ENCODE measurements around the gene MEF2B.
"Not testable (repeated sequence)": the region's sequence is repeated elsewhere in the genome, so short reads cannot be mapped to it uniquely, and the experiment has no call there.

MEF2B gene

GRCh38 chr19:19151418-19151817 is 18.6 kb downstream of the MEF2B start:
- TF ChIP-seq ZNF521 (tag by site-specific recombination; IDR thresholded peaks at IDR 0.05) (no peak), KLF8 (tag by site-specific recombination; IDR thresholded peaks at IDR 0.05) (no peak), KLF1 (tag by site-specific recombination; IDR thresholded peaks at IDR 0.05) (no peak), ZSCAN30 (tag by site-specific recombination; IDR thresholded peaks at IDR 0.05) (no peak), ZNF747 (tag by site-specific recombination; IDR thresholded peaks at IDR 0.05) (no peak), ZSCAN4 (tag by site-specific recombination; IDR thresholded peaks at IDR 0.05) (no peak), MYNN (tag by site-specific recombination; IDR thresholded peaks at IDR 0.05; ENCODE audit: borderline replicate concordance) (no peak), ZNF76 (tag by site-specific recombination; IDR thresholded peaks at IDR 0.05; ENCODE audit: borderline replicate concordance, low read depth) (no peak), ZNF624 (tag by site-specific recombination; IDR thresholded peaks at IDR 0.05) (no peak), FEZF1 (tag by site-specific recombination; IDR thresholded peaks at IDR 0.05) (no peak), ZNF776 (tag by site-specific recombination; IDR thresholded peaks at IDR 0.05; ENCODE audit: borderline replicate concordance) (no peak), ZNF704 (tag by site-specific recombination; IDR thresholded peaks at IDR 0.05) (no peak), ZNF530 (tag by site-specific recombination; IDR thresholded peaks at IDR 0.05; ENCODE audit: low read depth) (no peak), ZNF223 (tag by site-specific recombination; IDR thresholded peaks at IDR 0.05) (no peak), ZNF155 (tag by site-specific recombination; IDR thresholded peaks at IDR 0.05) (no peak), PRDM1 (tag by site-specific recombination; IDR thresholded peaks at IDR 0.05) (no peak), ZBTB17 (tag by site-specific recombination; IDR thresholded peaks at IDR 0.05) (no peak)
- TF ChIP-seq, protein P1, sequence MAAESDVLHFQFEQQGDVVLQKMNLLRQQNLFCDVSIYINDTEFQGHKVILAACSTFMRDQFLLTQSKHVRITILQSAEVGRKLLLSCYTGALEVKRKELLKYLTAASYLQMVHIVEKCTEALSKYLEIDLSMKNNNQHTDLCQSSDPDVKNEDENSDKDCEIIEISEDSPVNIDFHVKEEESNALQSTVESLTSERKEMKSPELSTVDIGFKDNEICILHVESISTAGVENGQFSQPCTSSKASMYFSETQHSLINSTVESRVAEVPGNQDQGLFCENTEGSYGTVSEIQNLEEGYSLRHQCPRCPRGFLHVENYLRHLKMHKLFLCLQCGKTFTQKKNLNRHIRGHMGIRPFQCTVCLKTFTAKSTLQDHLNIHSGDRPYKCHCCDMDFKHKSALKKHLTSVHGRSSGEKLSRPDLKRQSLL (tag by site-specific recombination; IDR thresholded peaks at IDR 0.05): no peak
- CTCF ChIA-PET: interaction anchor here (0.6 kb wide), 1 partner anchor 23 kb away, joined by 5 read pairs; no protein-coding TSS in a partner anchor
- Histone ChIP-seq H3K36me3 (ENCODE audit: control insufficient read depth in 2 of 2, insufficient read depth in 1 of 2, low read length in 2 of 2) (peaks cover 0 to 5% of the 10 kb centered on the region in 2 experiments; a peak in 2 of 3 replicates), H3K27ac (ENCODE audit: extremely low read depth, low read depth, low read length) (no peak overlapping the region), H3K4me1 (ENCODE audit: control insufficient read depth, insufficient read depth, low read length) (no peaks in the 10 kb centered on the region), H3K9me3 (ENCODE audit: control insufficient read depth, insufficient read depth, low read depth, low read length) (no peaks in the 10 kb centered on the region), H3K4me3 (ENCODE audit: low read depth, low read length) (no peak overlapping the region)
- POLR2A ChIA-PET: interaction anchor here (0.5 kb wide), 1 partner anchor 29 kb away, joined by 4 read pairs; no protein-coding TSS in a partner anchor

DNA sequence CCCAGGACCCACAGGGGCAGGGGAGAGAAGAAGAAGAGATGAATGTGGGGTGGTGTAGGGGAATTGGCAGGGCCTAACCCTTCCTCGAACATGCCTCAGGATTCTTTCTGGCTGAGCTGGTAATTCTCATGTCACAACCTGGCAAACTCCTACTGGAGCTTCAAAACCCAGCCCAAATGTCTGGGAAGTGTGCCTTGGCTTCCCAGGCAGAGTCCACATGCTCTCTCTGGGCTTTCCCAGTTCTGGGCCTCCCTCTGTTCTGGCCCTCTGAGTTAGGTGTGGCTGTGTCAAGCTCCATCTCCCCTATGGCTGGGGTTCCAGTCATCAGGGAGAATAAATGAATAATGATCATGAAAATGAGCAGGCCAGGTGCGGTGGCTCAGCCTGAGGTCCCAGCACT is 20.6 kb downstream of the MEF2B start:
- TF ChIP-seq ZFP3 (tag by site-specific recombination; IDR thresholded peaks at IDR 0.05; ENCODE audit: low read depth) (peak; percentile 65), ZNF664 (tag by site-specific recombination; IDR thresholded peaks at IDR 0.05) (no peak)
- POLR2A ChIA-PET: no interaction called here
- H3K4me3 ChIP-seq (ENCODE audit: low read depth, low read length): no peak overlapping the region
- CTCF ChIA-PET: interaction anchor here (0.6 to 5.4 kb wide), 3 partner anchors 25 to 560 kb away, joined by 3 to 37 read pairs (median 10); no protein-coding TSS in a partner anchor
- peaks cover 0 to 5% of the 10 kb centered on the region in 2 experiments; a peak in 2 of 3 replicates for H3K36me3 ChIP-seq (ENCODE audit: control insufficient read depth in 2 of 2, insufficient read depth in 1 of 2, low read length in 2 of 2)
- no peak overlapping the region for H3K27ac ChIP-seq (ENCODE audit: extremely low read depth, low read depth, low read length)
- no peaks in the 10 kb centered on the region for H3K4me1 ChIP-seq (ENCODE audit: control insufficient read depth, insufficient read depth, low read length)
- no peaks in the 10 kb centered on the region for H3K9me3 ChIP-seq (ENCODE audit: control insufficient read depth, insufficient read depth, low read depth, low read length)

DNA sequence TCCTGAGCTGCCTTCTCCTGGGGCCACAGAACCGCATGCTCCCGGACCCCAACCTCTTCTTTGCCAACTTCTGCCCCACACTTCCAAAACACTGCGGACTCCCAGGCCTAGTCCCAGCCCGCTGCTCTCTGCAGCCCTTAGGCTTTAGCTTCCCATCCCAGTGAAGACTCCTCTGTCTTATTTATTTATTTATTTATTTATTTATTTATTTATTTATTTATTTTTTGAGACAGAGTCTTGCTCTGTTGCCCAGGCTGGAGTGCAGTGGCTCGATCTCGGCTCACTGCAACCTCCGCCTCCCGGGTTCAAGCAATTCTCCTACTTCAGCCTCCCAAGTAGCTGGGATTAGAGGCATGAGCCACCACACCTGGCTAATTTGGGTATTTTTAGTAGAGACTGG is 21.6 kb downstream of the MEF2B start:
- ChIA-PET CTCF (interaction anchor here (0.6 to 5.4 kb wide), 8 partner anchors 9 to 342 kb away, joined by 3 to 47 read pairs (median 8); no protein-coding TSS in a partner anchor), POLR2A (interaction anchor here (0.6 kb wide), 1 partner anchor 24 kb away, joined by 7 read pairs; no protein-coding TSS in a partner anchor)
- not testable (repeated sequence) for H3K9me3 ChIP-seq (ENCODE audit: control insufficient read depth, insufficient read depth, low read depth, low read length); H3K4me1 ChIP-seq (ENCODE audit: control insufficient read depth, insufficient read depth, low read length); H3K4me3 ChIP-seq (ENCODE audit: low read depth, low read length); H3K36me3 ChIP-seq (ENCODE audit: control insufficient read depth in 2 of 2, insufficient read depth in 1 of 2, low read length in 2 of 2); H3K27ac ChIP-seq (ENCODE audit: extremely low read depth, low read depth, low read length)
- TF ChIP-seq ZNF433 (tag by site-specific recombination; IDR thresholded peaks at IDR 0.05; ENCODE audit: low read depth) (peak; percentile 53; the same call in 1 of the 2 replicates), ZNF654 (tag by site-specific recombination; IDR thresholded peaks at IDR 0.05; ENCODE audit: low read depth) (peak; percentile 18; the same call in 1 of the 2 replicates), ZNF555 (tag by site-specific recombination; conservative IDR thresholded peaks at IDR 0.05) (peak; percentile 62), ZNF664 (tag by site-specific recombination; IDR thresholded peaks at IDR 0.05) (0 out of 2 replicates have a peak, but pooled peaks have one; percentile 24), ZNF140 (tag by site-specific recombination; IDR thresholded peaks at IDR 0.05) (peak; percentile 51; the same call in 1 of the 2 replicates)
- TF ChIP-seq, protein P2, sequence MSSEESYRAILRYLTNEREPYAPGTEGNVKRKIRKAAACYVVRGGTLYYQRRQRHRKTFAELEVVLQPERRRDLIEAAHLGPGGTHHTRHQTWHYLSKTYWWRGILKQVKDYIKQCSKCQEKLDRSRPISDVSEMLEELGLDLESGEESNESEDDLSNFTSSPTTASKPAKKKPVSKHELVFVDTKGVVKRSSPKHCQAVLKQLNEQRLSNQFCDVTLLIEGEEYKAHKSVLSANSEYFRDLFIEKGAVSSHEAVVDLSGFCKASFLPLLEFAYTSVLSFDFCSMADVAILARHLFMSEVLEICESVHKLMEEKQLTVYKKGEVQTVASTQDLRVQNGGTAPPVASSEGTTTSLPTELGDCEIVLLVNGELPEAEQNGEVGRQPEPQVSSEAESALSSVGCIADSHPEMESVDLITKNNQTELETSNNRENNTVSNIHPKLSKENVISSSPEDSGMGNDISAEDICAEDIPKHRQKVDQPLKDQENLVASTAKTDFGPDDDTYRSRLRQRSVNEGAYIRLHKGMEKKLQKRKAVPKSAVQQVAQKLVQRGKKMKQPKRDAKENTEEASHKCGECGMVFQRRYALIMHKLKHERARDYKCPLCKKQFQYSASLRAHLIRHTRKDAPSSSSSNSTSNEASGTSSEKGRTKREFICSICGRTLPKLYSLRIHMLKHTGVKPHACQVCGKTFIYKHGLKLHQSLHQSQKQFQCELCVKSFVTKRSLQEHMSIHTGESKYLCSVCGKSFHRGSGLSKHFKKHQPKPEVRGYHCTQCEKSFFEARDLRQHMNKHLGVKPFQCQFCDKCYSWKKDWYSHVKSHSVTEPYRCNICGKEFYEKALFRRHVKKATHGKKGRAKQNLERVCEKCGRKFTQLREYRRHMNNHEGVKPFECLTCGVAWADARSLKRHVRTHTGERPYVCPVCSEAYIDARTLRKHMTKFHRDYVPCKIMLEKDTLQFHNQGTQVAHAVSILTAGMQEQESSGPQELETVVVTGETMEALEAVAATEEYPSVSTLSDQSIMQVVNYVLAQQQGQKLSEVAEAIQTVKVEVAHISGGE (tag by site-specific recombination; conservative IDR thresholded peaks at IDR 0.05; ENCODE audit: low read depth): peak; percentile 68

All from HEK293 (cell line).